GM20000 (cell line): ENCODE results near the gene SYAP1.

ENCODE experiments used
- DNase-seq: peaks from one replicate; pipeline ENCODE4 v3.0.0; 2012; ENCODE audit warnings: low spot score
- TF ChIP-seq, protein P1 (sequence below): IDR thresholded peaks from 2 replicates; pipeline ENCODE4 v1.5.1; 2012; ENCODE audit warnings: mild to moderate bottlenecking, control low read depth; ENCODE audit errors: extremely low read depth, missing control alignments

Gene SYAP1

DNA sequence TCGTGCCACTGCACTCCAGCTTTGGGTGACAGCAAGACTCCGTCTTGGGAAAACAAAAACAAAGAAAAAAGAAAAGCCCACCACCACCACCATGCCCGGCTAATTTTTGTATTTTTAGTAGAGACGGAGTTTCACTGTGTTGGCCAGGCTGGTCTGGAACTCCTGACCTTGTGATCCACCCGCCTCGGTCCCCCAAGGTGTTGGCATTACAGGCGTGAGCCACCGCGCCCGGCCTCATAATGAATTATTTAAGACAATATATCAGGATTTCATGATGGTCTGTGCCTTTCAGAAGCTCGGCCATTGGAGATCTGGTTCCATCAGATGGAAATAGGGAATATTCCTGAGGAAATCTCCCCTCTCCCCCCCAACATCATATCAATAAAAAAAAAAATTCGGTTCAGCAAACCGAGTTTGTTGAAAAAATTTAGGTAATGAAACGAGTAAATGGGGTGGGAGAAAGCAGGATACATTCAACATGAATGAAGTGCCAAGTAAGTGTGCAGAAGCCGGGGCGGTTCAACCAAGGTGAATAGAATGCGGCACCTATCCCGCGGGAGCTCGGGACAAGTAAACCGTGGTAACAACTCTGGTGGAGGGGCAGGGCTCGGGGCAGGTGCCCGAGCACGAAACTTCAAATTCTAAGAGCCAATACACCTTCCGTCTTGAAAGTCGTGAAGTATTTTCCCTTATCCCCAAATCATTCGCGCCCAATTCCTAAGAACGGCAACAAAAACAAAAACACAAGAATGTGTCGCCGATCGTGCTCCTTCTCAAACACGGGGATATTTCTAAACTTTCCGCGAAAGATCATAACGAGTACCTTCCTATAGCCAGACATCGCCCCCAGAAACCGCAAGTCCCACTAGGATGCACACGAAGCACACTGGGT is 66.1 kb downstream of the SYAP1 start:
- DNase-seq, result no peak
- TF ChIP-seq, protein P1, sequence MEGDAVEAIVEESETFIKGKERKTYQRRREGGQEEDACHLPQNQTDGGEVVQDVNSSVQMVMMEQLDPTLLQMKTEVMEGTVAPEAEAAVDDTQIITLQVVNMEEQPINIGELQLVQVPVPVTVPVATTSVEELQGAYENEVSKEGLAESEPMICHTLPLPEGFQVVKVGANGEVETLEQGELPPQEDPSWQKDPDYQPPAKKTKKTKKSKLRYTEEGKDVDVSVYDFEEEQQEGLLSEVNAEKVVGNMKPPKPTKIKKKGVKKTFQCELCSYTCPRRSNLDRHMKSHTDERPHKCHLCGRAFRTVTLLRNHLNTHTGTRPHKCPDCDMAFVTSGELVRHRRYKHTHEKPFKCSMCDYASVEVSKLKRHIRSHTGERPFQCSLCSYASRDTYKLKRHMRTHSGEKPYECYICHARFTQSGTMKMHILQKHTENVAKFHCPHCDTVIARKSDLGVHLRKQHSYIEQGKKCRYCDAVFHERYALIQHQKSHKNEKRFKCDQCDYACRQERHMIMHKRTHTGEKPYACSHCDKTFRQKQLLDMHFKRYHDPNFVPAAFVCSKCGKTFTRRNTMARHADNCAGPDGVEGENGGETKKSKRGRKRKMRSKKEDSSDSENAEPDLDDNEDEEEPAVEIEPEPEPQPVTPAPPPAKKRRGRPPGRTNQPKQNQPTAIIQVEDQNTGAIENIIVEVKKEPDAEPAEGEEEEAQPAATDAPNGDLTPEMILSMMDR, result no peak

DNA sequence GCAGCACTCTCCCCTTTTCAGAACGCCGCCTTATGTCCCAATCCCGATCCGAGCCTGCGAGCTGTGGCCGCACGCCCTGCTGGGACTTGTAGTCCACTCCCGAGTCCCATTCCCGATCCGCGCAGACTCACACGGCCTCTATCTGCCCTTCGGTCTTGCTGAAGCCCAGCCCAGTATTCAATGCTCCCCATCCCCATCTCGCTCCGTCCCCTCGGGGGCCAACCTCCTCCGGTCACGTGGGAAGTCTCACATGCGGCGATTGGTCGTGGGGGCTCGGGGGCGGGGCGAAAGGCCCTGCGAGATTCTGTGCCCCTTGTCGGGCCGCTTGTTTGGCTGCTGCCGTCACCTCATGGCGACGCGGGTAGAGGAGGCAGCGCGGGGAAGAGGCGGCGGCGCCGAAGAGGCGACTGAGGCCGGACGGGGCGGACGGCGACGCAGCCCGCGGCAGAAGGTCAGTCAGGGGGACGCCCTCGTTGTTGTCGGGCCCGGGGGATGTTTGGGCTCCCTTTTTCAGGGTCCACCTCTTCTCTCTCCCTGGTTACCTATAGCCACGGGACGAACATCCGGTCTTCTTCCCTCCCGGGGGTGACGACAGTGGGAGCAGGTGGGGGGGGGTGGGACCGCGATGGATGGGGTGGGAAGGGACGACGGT is 66.9 kb downstream of the SYAP1 start, which contains the start of gene TXLNG:
Gene TXLNG, plus strand, starts transcription at position 328 of the 652 bp plus-strand sequence. Its CDS starts 22 bp downstream, at position 350.
- TF ChIP-seq, protein P1, result no peak
- DNase-seq, result peak; percentile 92

DNA sequence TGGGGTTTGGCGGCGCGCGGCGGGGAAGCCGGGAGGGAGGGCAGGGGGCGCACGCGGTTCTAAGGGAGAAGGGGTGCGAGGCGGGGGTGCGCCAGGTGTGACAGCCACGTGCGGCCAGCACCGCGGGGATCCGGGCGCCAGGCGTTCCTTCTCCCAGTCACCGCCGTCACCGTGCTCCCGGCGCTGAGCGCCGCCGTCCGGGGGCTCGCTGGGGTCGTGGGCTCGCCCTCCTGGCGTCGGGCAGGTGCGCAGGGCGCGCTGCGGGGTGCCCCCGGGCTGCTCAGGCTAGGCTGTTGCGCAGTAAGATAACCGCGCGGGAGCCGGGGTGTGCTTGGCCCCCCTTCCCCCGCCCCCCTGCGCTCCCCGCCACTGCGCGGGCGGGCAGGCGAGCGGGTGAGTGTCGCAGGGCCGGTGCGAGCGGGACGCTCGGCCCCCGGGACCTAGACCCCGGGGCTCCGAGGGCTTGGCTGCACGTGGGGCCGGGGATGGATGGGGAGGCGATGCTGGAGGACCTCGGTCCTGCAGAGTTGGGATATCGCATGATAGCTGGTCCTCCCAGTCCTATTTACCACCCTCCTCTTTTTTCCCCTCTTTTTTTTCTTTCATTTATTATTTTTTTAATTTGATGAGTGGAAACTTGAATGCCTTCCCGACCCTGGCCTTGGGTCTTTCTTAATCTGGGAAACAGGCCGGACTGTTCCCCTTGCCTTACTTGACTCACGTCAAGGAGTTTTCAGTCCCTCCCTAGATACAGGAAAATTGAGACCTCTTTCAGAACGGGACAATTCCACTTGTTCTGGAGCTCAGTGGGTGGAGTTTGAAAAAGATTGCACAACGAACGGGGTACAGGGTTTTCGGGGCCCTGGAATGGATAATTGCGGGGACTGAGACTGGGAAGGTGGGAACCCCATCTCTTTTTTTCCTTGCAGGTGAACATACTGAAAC is 67.7 kb downstream of the SYAP1 start:
- peak; percentile 46 for DNase-seq
- TF ChIP-seq, protein P1, result no peak

DNA sequence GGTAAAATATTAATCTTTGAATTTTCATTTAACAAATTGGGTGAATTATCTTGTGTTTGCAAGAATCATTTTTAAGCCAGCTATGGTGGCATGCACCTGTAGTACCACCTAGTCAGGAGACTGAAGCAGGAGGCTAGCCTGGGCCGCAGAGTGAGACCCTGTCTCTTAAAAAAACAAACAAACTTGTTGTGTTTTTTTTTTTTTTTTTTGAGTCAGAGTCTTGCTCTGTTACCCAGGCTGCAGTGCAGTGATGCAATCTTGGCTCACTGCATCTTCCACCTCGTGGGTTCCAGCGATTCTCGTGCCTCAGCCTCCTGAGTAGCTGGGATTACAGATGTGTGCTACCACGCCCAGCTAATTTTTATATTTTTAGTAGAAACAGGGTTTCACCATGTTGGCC is 69.1 kb downstream of the SYAP1 start:
- TF ChIP-seq, protein P1, result no peak
- DNase-seq, result no peak

DNA sequence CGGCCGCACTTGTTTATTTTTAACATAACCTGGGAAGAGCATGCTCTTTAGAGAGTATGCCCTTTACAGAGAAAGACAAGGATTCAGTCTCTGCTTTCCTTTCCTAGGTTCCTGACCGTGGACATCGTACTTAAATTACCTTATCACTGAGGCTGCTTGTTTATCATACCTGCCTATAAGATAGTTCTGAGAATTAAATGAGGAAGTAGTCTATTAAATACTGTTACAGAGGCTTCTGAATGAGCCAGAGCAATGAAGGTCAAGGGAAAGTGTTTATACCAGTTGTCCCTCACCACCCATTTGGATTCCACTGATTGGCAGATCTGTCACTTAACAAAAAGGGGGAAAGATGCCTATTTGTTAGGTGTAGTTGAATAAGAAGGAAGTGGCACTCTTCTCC is 76.9 kb downstream of the SYAP1 start:
- TF ChIP-seq, protein P1, result no peak
- no peak for DNase-seq

DNA sequence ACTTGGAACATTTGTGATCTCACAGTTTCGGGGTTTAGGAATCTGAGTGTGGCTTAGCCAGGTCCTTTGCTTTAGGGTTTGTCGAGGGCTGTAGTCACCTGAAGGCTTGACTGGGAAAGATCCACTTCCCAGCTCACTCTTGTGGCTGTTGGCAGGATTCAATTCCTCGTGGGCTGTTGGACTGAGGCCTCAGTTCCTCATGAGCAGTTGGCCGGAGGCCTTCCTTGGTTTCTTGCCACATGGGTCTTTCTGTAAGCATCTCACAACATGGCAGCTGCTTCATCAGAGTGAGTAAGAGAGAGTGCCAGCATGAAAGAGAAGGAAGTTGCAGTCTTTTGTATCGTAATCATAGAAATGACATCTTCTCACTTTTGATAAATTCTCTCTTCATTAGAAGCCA is 77.9 kb downstream of the SYAP1 start:
- TF ChIP-seq, protein P1, result no peak
- DNase-seq, result no peak
